ENCODE data around the gene ARHGAP8. TPM values are rescaled to one million over a fixed set of nuclear protein-coding genes. Genes with fewer than 3 reads are reported as not detected.

The ARHGAP8 gene
- total and polyA plus RNA-seq, 2 donors (not counting 3 experiments of a cell fraction or from before 2014, with no cell fraction given) = not detected

DNA sequence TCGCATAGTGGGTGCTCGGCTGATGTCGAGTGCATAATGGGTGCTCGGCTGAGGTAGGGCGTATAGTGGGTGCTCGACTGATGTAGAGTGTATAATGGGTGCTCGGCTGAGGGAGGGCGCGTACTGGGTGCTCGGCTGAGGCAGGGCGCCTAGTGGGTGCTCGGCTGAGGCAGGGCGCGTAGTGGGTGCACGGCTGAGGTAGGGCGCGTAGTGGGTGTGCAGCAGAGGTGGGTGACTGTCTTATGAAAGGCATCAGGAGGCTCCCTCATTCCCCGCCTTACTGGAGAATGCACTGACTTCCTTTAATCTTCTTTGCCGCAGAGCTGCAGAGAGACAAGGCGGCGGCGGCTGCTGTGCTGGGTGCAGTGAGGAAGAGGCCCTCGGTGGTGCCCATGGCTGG is 33.8 kb downstream of the ARHGAP8 start:
- Histone ChIP-seq H3K36me3 (ENCODE audit: control insufficient read depth in 2 of 2, extremely low read depth in 1 of 2, insufficient read depth in 2 of 2, low read length in 2 of 2) (no peaks in the 10 kb centered on the region), H3K27ac (ENCODE audit: insufficient read depth, low read depth, low read length) (no peak overlapping the region), H3K4me1 (ENCODE audit: control insufficient read depth, extremely low read depth, insufficient read depth, low read length) (no peaks in the 10 kb centered on the region), H3K9me1 (replicated peaks; ENCODE audit: control insufficient read depth, extremely low read depth, insufficient read depth, low read length) (no peaks in the 10 kb centered on the region), H3K4me2 (ENCODE audit: insufficient read depth, low read length) (no peak overlapping the region), H3K9ac (replicated peaks; ENCODE audit: extremely low read depth, insufficient read depth, low read length) (no peak overlapping the region), H3K27me3 (ENCODE audit: control insufficient read depth in 2 of 2, insufficient read depth in 2 of 2, low read length in 2 of 2) (no peaks in the 10 kb centered on the region), H3K9me3 (replicated peaks; ENCODE audit: control insufficient read depth, insufficient read depth, low read length) (no peaks in the 10 kb centered on the region), H3K79me2 (ENCODE audit: control insufficient read depth, insufficient read depth, low read length) (no peaks in the 10 kb centered on the region), H2AFZ (ENCODE audit: low read depth, low read length) (no peak overlapping the region), H3K4me3 (replicated peaks in 1 of 3; ENCODE audit: insufficient read depth in 1 of 3, low read depth in 1 of 3, low read length in 3 of 3) (no peak overlapping the region), H4K20me1 (replicated peaks; ENCODE audit: control insufficient read depth, extremely low read depth, insufficient read depth, low read length) (no peaks in the 10 kb centered on the region)
- DNase-seq (ENCODE audit: low read depth, low spot score) = no peak
- ChIA-PET POLR2A (no interaction called here), CTCF (no interaction called here)
- TF ChIP-seq POLR2A (IDR thresholded peaks at IDR 0.05; ENCODE audit: low read depth, low read length) (no peak), JUN (IDR thresholded peaks at IDR 0.05; ENCODE audit: borderline replicate concordance, insufficient read depth, insufficient read length, low read depth) (no peak), FOS (IDR thresholded peaks at IDR 0.05; ENCODE audit: borderline replicate concordance, insufficient read depth, low read length) (no peak), MYC (IDR thresholded peaks at IDR 0.05; ENCODE audit: low read depth, low read length) (no peak), GATA2 (IDR thresholded peaks at IDR 0.05; ENCODE audit: insufficient read depth, insufficient read length, low read depth, low read length) (no peak), EZH2 (IDR thresholded peaks at IDR 0.05; ENCODE audit: borderline replicate concordance, low read depth, low read length, severe bottlenecking) (no peak), POLR2AphosphoS5 (IDR thresholded peaks at IDR 0.05; ENCODE audit: insufficient read depth, low read depth, low read length) (no peak)
- TF ChIP-seq, protein P1, sequence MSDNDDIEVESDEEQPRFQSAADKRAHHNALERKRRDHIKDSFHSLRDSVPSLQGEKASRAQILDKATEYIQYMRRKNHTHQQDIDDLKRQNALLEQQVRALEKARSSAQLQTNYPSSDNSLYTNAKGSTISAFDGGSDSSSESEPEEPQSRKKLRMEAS (IDR thresholded peaks at IDR 0.05; ENCODE audit: insufficient read depth, insufficient read length) = no peak
- TF ChIP-seq, protein P2, sequence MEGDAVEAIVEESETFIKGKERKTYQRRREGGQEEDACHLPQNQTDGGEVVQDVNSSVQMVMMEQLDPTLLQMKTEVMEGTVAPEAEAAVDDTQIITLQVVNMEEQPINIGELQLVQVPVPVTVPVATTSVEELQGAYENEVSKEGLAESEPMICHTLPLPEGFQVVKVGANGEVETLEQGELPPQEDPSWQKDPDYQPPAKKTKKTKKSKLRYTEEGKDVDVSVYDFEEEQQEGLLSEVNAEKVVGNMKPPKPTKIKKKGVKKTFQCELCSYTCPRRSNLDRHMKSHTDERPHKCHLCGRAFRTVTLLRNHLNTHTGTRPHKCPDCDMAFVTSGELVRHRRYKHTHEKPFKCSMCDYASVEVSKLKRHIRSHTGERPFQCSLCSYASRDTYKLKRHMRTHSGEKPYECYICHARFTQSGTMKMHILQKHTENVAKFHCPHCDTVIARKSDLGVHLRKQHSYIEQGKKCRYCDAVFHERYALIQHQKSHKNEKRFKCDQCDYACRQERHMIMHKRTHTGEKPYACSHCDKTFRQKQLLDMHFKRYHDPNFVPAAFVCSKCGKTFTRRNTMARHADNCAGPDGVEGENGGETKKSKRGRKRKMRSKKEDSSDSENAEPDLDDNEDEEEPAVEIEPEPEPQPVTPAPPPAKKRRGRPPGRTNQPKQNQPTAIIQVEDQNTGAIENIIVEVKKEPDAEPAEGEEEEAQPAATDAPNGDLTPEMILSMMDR (IDR thresholded peaks at IDR 0.05; ENCODE audit: extremely low read depth in 1 of 2, insufficient read depth in 1 of 2, low read depth in 1 of 2, low read length in 2 of 2) = no peak
- dilution Hi-C loops (cut with MboI; ENCODE audit: extremely low pct_ligation_motif_present, low sequenced_read_pairs) (no loop called here), intact Hi-C loops (cut with micrococcal nuclease) (no loop called here)
- BruUV-seq (replicated peaks) = no TSS peak
- no peak for FAIRE-seq
